GM19238 (cell line): ENCODE data around the gene PSME3IP1.
"Not testable (repeated sequence)": the region's sequence is repeated elsewhere in the genome, so short reads cannot be mapped to it uniquely, and the experiment has no call there.

Experiments
- DNase-seq: peaks from one replicate; pipeline ENCODE4 v3.0.0; 2011; ENCODE audit warnings: low spot score; ENCODE audit not compliant: insufficient read length

Gene PSME3IP1, protein sequence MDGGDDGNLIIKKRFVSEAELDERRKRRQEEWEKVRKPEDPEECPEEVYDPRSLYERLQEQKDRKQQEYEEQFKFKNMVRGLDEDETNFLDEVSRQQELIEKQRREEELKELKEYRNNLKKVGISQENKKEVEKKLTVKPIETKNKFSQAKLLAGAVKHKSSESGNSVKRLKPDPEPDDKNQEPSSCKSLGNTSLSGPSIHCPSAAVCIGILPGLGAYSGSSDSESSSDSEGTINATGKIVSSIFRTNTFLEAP

DNA sequence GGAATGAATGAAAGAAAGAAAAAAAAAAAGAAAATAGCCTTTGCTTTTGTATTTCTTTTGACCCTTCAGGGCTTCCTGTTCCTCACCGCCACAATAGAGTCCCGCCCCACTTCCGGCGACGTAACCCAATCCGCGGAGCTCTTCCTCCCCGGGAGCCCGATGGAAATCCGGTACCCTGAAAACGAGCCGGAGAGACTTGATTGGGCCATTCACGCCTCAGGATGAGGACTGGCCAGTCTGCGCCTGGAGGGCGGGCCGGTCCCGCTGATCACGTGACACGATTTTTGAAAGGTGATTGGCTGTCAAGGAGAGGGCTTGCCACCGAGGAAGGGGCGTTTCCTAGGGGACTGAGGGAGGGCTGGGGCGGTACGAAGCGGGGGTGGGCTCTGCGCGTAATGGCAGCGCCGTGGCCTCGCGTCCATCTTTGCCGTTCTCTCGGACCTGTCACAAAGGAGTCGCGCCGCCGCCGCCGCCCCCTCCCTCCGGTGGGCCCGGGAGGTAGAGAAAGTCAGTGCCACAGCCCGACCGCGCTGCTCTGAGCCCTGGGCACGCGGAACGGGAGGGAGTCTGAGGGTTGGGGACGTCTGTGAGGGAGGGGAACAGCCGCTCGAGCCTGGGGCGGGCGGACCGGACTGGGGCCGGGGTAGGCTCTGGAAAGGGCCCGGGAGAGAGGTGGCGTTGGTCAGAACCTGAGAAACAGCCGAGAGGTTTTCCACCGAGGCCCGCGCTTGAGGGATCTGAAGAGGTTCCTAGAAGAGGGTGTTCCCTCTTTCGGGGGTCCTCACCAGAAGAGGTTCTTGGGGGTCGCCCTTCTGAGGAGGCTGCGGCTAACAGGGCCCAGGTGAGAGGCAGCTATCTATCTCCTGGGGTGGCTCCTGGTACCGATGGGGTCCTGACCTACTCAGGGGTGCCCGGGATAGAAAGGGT, at the start of gene PSME3IP1, which contains the start of gene RSPRY1:
TSS of gene PSME3IP1 (minus strand) at position 95 of the 927 bp plus-strand sequence. CDS start 12,185 bp downstream, outside the sequence.
TSS of gene RSPRY1 (plus strand) at position 385 of the 927 bp plus-strand sequence. CDS start 18,330 bp downstream, outside the sequence.
- DNase-seq, result peak; percentile 97

DNA sequence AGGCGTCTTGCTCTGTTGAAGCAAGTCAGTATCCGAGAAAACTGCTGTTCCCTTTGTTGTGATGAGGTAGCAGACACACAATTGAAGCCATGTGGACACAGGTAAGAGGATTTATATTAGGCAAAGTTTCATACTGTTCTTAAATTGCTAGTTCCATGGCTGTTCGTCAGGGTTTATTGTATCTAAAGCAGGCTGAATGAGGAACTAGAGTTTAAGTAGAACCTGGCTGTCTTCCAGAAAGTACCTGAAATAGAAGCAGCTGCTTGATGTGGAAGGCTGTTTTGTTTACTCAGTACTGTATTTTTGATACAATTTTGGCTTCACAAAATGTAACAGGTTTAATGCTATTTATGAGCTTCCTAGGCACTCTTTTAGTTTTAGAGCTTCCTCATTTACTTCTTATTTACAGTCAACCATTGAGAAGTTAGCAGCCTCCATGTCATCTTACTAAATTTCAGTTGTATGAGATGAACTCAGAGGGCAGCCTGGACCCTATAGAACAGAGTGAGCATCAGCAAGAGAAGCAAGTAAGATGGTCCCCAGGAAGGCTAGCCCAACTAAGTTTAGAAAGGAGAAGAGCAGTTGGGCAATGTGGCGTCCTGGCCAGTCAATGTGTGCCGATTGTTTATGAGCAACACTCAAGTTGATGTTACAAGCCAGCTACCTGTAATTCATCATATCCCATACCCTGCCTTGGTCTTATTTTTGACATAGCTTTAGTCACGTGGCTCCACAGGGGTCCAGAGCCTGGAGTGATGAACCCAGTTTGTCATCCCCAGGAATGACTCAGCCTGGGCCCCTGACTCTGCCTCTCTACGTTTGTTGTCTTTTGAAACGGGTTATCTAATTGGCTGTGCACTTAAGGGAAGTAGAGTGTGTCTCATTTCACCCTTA, 49.5 kb upstream of the PSME3IP1 start:
- DNase-seq, result no peak

DNA sequence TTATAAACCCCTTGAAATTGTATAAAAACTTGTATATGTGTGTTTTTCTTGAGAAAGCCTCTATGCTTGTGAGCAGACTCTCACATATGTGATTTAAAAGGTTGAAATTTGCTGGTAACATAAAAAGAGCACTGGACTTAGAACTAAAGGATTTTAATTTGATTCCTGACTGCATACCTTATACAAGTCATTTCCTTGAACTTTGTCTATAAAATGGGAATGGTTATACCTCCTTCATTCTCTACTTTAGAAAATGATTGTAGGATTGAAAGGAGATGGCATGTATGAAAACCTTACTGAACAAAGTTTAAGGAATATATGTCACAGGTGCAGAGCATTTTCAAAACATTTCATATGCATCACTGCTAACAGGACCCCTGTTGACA, 48.9 kb upstream of the PSME3IP1 start:
- no peak for DNase-seq

DNA sequence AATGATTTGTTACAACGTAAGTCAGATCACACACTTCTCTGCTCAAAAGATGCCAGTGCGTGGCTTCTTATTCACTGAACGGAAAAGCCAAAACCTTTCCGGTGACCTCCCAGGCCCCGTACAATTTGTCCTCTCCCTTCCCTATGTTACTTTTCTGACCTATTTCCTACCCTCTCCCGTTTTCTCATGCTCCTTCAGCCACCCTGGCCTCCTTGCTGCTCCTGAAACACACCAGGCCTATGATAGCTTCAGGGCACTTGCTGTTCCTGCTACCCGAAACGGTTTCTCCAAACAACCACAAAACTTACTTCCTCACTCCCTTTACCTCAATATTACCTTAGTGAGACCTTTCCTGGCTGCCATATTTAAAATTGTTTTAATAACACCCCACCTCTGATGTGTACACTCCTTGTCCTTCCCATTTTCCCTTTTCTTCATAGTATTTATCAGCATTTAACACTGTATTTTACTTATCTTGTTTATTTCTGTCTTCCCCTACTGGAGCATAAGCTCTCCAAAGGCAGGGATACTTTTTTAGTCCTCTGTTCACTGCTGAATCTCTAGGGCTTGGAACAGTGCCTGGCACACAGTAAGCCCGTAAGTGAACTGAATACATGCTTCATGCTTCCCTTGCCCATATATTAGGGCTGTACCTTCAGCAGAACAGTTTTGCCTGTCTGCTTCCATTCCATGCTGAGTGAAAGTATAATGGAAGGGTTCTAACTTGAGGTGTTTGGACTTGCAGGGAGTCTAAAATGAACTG, 48.3 kb upstream of the PSME3IP1 start:
- DNase-seq, result no peak

DNA sequence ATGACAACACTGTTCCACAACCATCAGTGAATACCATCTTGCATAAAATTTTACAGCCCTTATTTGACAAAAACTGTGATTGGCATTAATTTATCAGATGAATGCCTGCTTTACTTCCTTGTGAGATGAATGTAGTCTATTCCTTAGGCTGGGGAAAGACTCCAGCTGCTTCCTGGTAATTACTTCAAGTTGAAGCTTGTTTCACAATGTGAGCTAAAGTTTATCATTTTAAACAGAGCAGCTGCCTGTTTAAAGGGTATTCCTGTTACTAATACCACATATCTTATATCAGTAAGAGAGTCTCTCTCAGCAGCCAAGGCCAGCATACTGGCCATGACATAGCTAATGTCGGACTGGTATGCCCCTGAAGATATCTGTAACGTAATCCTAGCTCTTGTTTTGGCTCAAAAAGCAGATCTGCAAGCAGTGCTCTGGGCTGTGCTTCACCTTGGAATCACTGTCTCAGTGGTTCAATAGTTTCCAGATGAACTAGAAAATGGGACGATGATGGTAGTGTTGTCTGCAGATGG, 46.0 kb upstream of the PSME3IP1 start:
- no peak for DNase-seq

DNA sequence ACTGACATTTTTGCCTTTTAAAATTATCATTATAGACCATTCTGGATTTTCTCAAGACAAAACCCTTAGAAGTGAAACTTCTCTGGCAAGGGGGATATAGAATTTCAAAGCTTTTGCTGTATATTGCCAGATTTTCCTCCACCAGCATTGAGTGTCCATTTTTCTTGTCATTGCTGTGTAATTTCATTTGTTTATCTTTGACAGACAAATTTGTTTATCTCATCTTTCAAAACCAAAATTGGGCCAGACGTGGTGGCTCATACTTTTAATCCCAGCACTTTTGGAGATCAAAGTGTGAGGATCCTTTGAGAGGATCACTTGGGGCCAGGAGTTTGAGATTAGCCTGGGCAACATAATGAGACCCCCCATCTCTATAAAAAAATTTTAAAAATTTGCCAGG, 43.2 kb upstream of the PSME3IP1 start:
- DNase-seq, result no peak

DNA sequence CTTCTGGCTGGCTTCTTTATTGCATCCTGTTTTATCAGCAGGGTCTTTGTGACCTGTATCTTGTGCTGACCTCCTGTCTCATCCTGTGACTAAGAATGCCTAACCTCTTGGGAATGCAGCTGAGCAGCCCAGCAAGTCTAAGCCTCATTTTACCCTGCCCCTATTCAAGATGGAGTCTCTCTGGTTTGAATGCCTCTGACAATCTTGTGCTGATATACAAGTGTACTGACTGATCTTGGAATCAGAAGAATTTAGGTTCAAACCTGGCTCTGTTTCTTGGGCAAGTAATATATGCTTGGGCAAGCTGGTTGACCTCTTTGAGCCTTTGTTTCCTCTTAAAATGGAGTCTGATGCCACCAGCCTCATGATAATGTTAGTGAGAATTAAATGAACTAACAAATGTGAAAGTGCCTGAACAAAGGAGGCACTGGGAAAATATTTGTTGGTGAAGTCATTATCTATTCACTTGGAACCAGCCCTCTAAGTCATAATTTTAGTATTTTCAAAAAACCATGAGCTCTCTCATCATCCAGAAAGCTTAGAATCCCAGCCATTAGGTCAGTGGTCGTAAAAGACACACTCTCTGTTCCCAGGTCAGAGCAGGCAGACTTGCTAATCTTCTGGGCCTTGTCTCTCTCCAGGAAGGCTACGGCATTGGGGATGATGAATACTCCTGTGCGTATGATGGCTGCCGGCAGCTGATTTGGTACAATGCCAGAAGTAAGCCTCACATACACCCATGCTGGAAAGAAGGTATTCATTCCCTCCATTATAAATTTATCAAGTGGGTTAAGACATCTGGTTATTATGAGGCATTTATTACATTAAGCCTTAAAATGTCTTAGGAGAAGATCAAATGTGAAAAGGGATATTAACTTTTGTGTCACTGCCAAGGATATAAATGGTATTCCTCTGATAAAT, 41.1 kb upstream of the PSME3IP1 start:
- no peak for DNase-seq

DNA sequence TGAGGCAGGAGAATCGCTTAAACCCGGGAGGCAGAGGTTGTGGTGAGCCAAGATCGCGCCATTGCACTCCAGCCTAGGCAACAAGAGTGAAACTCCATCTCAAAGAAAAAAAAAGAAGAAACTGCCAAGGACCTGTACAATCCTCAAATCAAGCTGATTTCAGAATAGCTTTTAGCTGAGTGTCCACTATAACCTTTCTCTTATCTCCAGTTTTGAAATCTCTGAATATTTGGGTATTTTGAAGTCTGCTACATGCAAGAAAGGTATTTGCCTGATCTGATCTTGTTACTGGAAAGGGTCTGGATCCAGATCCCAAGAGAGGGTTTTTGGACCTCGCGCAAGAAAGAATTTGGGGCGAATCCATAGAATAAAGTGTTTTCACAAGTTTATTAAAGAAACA, 40.1 kb upstream of the PSME3IP1 start:
- DNase-seq, result no peak

DNA sequence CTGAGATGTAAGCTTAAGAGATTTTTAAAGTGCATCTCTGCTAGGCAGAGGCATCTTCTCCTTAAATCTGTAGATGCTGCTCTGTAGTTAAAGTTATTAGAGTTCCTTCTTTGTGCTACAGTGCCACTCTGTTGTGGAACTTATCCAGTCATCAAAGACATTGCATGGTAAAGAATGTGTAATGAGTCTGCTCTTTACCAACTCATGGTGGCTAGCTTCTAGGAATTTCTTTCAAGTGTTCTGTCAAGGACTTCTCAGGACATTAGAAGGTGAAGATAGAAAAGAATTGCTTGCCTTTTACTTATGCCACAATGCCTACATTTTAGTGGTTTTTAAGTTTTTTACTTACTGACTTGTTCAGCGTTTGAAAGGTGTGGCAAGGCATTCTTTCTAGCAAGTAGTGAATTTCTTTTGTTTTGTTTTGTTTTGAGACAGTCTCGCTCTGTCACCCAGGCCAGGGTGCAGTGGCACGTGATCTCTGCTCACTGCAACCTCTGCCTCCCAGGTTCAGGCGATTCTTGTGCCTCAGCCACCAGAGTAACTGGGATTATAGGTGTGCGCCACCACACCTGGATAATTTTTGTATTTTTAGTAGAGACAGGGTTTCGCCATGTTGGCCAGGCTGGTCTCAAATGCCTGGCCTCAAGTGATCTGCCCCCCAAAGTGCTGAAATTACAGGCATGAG, 39.0 kb upstream of the PSME3IP1 start:
- DNase-seq, result no peak

DNA sequence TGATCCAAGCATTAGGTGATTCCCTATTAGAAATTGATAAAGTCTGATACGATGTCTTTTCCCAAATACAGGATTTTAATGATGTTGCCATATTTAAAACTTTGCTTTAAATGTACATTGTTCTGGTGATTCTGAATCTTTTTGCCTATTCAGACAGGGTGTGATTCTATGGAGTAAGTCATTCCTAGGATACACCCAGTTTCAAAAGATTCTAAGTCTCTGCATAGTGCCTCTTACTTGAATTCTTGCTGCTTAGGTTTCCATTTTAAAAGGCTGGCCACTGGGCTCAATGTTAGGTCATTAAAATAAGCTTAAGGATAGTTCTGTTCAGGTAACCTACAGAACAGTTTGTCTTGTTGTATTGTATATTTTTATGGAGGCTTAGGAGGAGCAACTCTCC, 37.2 kb upstream of the PSME3IP1 start:
- no peak for DNase-seq

DNA sequence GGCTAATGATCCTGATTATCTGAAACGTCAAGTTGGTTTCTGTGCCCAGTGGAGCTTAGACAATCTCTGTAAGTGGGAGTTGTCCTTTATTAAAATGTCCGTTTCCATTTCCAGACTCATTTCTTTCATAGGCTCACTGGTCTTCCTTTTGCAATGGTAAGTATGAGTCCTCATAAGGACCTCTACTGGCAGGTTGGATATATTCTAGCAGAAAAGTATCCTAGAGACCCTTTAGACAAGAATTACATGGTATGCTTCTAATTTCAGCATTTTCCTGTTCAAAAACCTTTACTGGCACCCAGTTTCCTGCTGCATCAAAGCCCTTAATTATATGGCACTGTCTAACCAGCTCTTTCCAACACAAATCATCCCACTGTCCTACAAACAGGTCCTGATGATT, 31.1 kb upstream of the PSME3IP1 start:
- DNase-seq, result no peak

DNA sequence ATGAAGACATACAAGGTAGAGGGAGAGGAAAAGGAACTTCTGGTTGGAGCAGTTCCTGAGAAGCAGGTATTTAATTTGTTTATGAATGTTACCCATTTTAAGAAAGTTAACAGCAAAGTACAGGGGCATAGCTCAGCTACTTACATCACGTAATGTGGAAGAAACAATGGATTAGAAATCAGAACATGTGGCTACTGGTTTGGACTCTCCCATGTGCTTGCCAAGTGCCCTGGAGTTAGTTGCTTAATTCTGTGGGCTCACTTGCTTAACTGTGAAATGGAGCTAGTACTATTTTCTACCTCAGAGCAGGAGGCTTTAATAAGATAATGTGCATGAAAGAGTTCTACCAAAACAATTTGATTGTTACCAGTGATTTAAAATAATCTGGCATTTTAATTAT, 27.6 kb upstream of the PSME3IP1 start:
- no peak for DNase-seq

DNA sequence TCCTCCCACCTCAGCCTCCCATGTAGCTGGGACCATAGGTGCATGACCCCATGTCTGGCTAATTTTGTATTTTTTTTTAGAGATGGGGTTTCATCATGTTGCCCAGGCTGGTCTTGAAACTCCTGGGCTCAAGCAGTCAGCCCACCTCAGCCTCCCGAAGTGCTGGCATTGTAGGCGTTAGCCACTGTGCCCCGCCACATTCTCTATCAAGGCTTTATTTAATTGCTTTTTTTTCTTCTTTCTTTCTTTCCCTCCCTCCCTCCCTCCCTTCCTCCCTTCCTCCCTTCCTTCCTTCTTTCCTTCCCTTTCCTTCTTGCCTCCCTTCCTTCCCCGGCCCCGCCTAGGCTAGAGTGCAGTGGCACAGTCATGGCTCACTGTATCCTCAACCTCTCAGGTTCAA, 23.9 kb upstream of the PSME3IP1 start:
- no peak for DNase-seq

DNA sequence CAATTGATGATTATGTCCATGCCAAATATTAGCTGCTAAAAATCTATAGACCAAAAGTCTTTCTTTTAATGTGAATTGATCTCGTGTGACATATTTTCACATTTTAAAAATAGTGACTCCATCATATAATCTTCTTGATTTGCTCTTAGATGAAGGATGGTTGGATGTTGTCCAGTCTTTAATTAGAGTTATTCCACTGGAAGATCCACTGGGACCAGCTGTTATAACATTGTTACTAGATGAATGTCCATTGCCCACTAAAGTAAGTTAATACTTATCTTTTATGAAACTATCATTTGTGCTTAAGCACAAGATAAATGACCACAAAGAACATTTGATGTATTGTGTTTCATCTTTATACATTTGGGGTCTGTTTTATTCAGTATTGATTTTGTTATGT, 23.1 kb upstream of the PSME3IP1 start:
- DNase-seq, result no peak

DNA sequence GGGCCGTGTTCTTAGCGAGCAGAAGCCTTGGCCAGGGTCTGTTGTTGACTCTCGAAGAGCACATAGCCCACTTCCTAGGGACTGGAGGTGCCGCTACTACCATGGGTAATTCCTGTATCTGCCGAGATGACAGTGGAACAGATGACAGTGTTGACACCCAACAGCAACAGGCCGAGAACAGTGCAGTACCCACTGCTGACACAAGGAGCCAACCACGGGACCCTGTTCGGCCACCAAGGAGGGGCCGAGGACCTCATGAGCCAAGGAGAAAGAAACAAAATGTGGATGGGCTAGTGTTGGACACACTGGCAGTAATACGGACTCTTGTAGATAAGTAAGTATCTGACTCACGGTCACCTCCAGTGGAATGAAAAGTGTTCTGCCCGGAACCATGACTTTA, 18.8 kb upstream of the PSME3IP1 start:
- DNase-seq, result no peak

DNA sequence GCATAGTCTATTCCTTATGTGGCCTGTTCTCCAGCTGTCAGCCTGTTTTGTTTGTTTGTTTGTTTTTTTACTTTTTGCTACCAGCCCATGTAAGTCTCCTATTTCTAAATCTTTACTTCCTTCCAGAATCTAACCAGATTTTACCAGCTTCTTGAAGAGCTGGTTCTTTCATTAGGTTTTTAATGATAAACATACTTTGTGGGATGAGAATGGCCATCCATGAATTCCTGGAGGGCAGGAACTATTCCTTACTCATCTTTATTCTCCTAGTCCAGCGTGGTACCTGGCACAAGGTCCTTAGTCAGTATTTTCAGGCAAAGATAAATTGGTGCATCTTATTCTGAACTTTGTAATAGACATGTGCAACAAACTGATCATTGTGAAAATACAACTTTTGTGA, 17.6 kb upstream of the PSME3IP1 start:
- no peak for DNase-seq

DNA sequence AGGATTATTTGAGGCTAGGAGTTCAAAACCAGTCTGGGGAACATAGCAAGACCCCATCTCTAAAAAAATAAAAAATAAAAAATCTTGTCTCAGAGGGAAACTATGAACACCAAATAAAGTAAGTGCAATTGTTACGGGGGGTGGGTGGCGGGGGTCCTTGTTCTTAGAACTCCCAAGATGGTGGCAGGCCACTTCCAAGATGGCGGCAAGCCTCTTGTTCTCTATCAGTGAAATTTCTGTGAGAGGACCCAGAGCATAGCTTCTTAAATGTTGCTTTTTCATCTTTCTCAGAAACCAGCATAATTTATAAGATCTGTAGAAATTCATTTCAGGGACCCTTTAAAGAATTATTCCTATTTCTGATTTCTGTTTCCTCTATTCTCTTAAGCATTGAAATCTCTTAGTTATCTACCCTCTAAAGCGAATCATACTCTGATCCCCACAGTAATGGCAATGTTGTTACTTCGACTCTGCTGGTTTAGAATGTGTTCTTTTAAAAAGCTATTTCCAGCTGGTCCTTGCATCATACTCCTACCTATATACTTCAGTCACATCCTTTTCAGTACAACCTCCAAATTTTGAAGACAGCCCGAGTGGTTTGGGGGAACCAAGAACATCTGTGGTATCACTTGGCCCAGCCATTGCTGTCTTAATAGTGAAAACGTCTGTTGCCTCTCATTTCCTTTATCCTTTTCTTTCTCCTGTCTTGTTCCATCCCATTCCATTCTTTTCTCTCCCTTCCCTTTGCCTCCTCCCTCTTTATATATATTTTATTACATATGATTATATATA, 16.5 kb upstream of the PSME3IP1 start:
- DNase-seq, result no peak

DNA sequence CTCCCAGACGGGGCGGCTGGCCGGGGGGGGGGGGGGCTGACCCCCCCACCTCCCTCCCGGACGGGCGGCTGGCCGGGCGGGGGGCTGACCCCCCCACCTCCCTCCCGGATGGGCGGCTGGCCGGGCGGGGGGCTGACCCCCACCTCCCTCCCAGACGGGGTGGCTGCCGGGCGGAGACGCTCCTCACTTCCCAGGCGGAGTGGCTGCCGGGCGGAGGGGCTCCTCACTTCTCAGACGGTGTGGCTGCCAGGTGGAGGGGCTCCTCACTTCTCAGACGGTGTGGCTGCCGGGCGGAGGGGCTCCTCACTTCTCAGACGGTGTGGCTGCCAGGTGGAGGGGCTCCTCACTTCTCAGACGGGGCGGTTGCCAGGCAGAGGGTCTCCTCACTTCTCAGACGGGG, 15.1 kb upstream of the PSME3IP1 start:
- DNase-seq, result not testable (repeated sequence)
